ENCODE data around the gene ISG20.

DNA sequence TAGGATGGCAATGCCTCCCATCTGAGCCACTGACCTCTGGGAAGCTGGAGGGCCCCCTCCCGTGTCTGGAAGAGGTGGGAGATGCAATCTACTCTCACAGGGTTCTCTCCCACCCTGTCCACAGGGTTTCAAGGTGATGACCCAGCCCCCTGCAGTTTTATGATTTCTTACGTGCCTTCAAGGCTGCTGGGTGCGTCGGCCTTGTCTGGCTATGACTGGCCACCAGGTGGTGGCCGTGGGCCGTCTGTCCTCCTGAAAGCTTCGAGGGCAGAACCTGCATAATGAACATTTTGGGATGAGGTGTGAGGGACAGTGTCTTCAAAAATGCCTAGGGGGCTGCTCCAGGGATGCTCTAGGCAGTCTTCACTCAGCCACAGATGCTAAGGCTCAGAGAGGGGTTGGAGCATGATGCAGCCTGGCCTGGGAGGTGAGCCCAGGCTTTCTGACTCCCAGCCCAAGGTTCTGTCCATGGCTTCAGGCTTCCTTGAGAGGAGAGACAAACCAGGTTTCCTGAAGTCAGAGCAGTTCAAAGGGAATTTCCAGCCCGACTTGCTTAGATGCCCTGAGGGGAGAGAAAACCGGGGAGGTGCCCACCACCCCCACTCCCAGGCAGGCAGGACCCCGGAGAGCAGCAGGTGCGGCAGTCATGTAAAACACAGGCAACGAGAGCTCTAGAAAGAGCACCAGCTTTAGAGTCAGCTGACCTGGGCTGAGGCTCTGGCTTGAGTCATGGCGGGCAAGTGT lies 18.7 kb downstream of the ISG20 start:
- TF ChIP-seq ELF4 (IDR thresholded peaks at IDR 0.05) (no peak), ARNT (IDR thresholded peaks at IDR 0.05) (no peak), PKNOX1 (IDR thresholded peaks at IDR 0.05) (no peak), FOXK2 (IDR thresholded peaks at IDR 0.05) (no peak), SP1 (IDR thresholded peaks at IDR 0.05) (no peak)
